ENCODE results near the gene VWA3B. TPM values are rescaled to one million over a fixed set of nuclear protein-coding genes. Genes with fewer than 3 reads are reported as not detected.

The VWA3B gene
- polyA plus RNA-seq, 1 experiment, result not detected

GRCh38 chr2:98269830-98270229, 182.9 kb downstream of the VWA3B start:
- no peak overlapping the region for H3K4me3 ChIP-seq (ENCODE audit: low read depth, low read length)
- H3K9me3 ChIP-seq (ENCODE audit: control insufficient read depth, insufficient read depth, low read length), result no peaks in the 10 kb centered on the region
- CTCF ChIA-PET, result interaction anchor here (0.6 to 4.3 kb wide), 29 partner anchors 8 to 679 kb away, joined by 3 to 59 read pairs (median 5); partner anchors contain the start of gene ACTR1B
- no peak overlapping the region for H3K27ac ChIP-seq (ENCODE audit: low read depth, low read length)
- TF ChIP-seq CTCF (IDR thresholded peaks at IDR 0.05; ENCODE audit: low read depth, low read length), result no peak
- POLR2A ChIA-PET, result no interaction called here
- no peak for DNase-seq (ENCODE audit: low read depth, low spot score)
- peaks cover 3% of the 10 kb centered on the region for H3K27me3 ChIP-seq (ENCODE audit: control insufficient read depth, insufficient read depth, low read length)

- H3K4me3 ChIP-seq (ENCODE audit: low read depth, low read length), result no peak overlapping the region
- no peak overlapping the region for H3K27ac ChIP-seq (ENCODE audit: low read depth, low read length)
- no peaks in the 10 kb centered on the region for H3K9me3 ChIP-seq (ENCODE audit: control insufficient read depth, insufficient read depth, low read length)
- H3K27me3 ChIP-seq (ENCODE audit: control insufficient read depth, insufficient read depth, low read length), result peaks cover 21% of the 10 kb centered on the region
- ChIA-PET POLR2A (no interaction called here), CTCF (interaction anchor here (1.5 kb wide), 1 partner anchor 8 kb away, joined by 7 read pairs; no protein-coding TSS in a partner anchor)
- no peak for DNase-seq (ENCODE audit: low read depth, low spot score)
- no peak for TF ChIP-seq CTCF (IDR thresholded peaks at IDR 0.05; ENCODE audit: low read depth, low read length)
These were observed 190.3 kb downstream of the VWA3B start for GRCh38 chr2:98277162-98277859.

GRCh38 chr2:98278074-98278473, 191.1 kb downstream of the VWA3B start:
- no peak overlapping the region for H3K4me3 ChIP-seq (ENCODE audit: low read depth, low read length)
- POLR2A ChIA-PET, result no interaction called here
- peaks cover 21% of the 10 kb centered on the region for H3K27me3 ChIP-seq (ENCODE audit: control insufficient read depth, insufficient read depth, low read length)
- CTCF ChIA-PET, result interaction anchor here (1.5 kb wide), 1 partner anchor 9 kb away, joined by 7 read pairs; no protein-coding TSS in a partner anchor
- DNase-seq (ENCODE audit: low read depth, low spot score), result no peak
- TF ChIP-seq CTCF (IDR thresholded peaks at IDR 0.05; ENCODE audit: low read depth, low read length), result no peak
- H3K9me3 ChIP-seq (ENCODE audit: control insufficient read depth, insufficient read depth, low read length), result no peaks in the 10 kb centered on the region
- no peak overlapping the region for H3K27ac ChIP-seq (ENCODE audit: low read depth, low read length)

GRCh38 chr2:98280376-98281102, 193.6 kb downstream of the VWA3B start:
- H3K4me3 ChIP-seq (ENCODE audit: low read depth, low read length), result no peak overlapping the region
- H3K9me3 ChIP-seq (ENCODE audit: control insufficient read depth, insufficient read depth, low read length), result no peaks in the 10 kb centered on the region
- ChIA-PET POLR2A (interaction anchor here (0.7 kb wide), 1 partner anchor 105 kb away, joined by 3 read pairs; no protein-coding TSS in a partner anchor), CTCF (interaction anchor here (1.0 to 2.4 kb wide), 3 partner anchors 10 to 474 kb away, joined by 3 to 12 read pairs (median 4); no protein-coding TSS in a partner anchor)
- H3K27ac ChIP-seq (ENCODE audit: low read depth, low read length), result no peak overlapping the region
- peaks cover 21% of the 10 kb centered on the region for H3K27me3 ChIP-seq (ENCODE audit: control insufficient read depth, insufficient read depth, low read length)
- DNase-seq (ENCODE audit: low read depth, low spot score), result no peak
- no peak for TF ChIP-seq CTCF (IDR thresholded peaks at IDR 0.05; ENCODE audit: low read depth, low read length)

- CTCF ChIA-PET, result interaction anchor here (0.6 to 2.4 kb wide), 2 partner anchors 13 to 450 kb away, joined by 4 to 12 read pairs; no protein-coding TSS in a partner anchor
- H3K27ac ChIP-seq (ENCODE audit: low read depth, low read length), result no peak overlapping the region
- H3K9me3 ChIP-seq (ENCODE audit: control insufficient read depth, insufficient read depth, low read length), result no peaks in the 10 kb centered on the region
- H3K27me3 ChIP-seq (ENCODE audit: control insufficient read depth, insufficient read depth, low read length), result peaks cover 21% of the 10 kb centered on the region
- no peak for TF ChIP-seq CTCF (IDR thresholded peaks at IDR 0.05; ENCODE audit: low read depth, low read length)
- POLR2A ChIA-PET, result no interaction called here
- no peak overlapping the region for H3K4me3 ChIP-seq (ENCODE audit: low read depth, low read length)
- no peak for DNase-seq (ENCODE audit: low read depth, low spot score)
These were observed 194.6 kb downstream of the VWA3B start for GRCh38 chr2:98281607-98282006.

Measured in AG04450 (cell line).